Thoracic aorta (tissue), 2 donors: ENCODE results near the gene SEPSECS. TPM values are rescaled to one million over a fixed set of nuclear protein-coding genes. Genes with fewer than 3 reads are reported as not detected.
"Not testable (repeated sequence)": the region's sequence is repeated elsewhere in the genome, so short reads cannot be mapped to it uniquely, and the experiment has no call there.

Source experiments
- ATAC-seq: fragments of 150-250 bp; one replicate; pipeline ENCODE4 v1.8.0; 2017; ENCODE audit warnings: low read depth; ENCODE audit not compliant: insufficient number of reproducible peaks, low FRiP score
- DNase-seq: peaks from one replicate; pipeline ENCODE4 v3.0.0-alpha.2; 2020; ENCODE audit warnings: low spot score
- H3K27ac ChIP-seq, 2 donors: fragments of 200-600 bp; sonication (generic); 1 replicate in 1 of 2; 2 replicates in 1 of 2; pipeline ENCODE4 v1.5.1; 2016; ENCODE audit warnings: mild to moderate bottlenecking in 2 of 2, moderate library complexity in 2 of 2
- H3K27me3 ChIP-seq: fragments of 200-600 bp; sonication (generic); replicated peaks from 2 replicates; pipeline ENCODE4 v1.6.0; 2016; ENCODE audit warnings: mild to moderate bottlenecking; ENCODE audit not compliant: insufficient read depth
- H3K36me3 ChIP-seq: fragments of 200-600 bp; sonication (generic); one replicate; pipeline ENCODE4 v1.5.1; 2016
- H3K4me1 ChIP-seq, 2 donors: fragments of 200-600 bp; sonication (generic); 1 replicate in 1 of 2; 2 replicates in 1 of 2; pipeline versions ENCODE4 v1.5.1 to v1.6.0; 2016; ENCODE audit warnings: low read depth in 2 of 2, mild to moderate bottlenecking in 1 of 2; ENCODE audit not compliant: control insufficient read depth in 1 of 2
- H3K4me3 ChIP-seq: fragments of 200-600 bp; sonication (generic); 2 replicates; pipeline ENCODE4 v1.5.1; 2016; ENCODE audit warnings: mild to moderate bottlenecking
- H3K9me3 ChIP-seq: fragments of 200-600 bp; sonication (generic); 2 replicates; pipeline ENCODE4 v1.5.1; 2016
- CTCF ChIP-seq: fragments of 200-600 bp; sonication (generic); IDR thresholded peaks from one replicate; pipeline ENCODE4 v1.5.1; 2019; ENCODE audit warnings: antibody characterized with exemption
- total RNA-seq, 2 donors: library from RNA; depleted of rRNA; stranded (reverse); fragments of >200 nt; gene quantifications; one replicate each; pipeline versions ENCODE4 v1.1.0 to v1.2.3, GENCODE V29; 2016

The SEPSECS gene
- total RNA-seq, 2 donors from 2014 or later: 3.4 to 5.9 TPM

GRCh38 chr4:25090516-25090915, 69.7 kb downstream of the SEPSECS start:
- no peak for DNase-seq
- no peak for ATAC-seq
- Histone ChIP-seq H3K36me3 (no peaks in the 10 kb centered on the region), H3K9me3 (no peaks in the 10 kb centered on the region), H3K27me3 (no peaks in the 10 kb centered on the region), H3K4me1 (peaks cover 0 to 9% of the 10 kb centered on the region in 2 donors), H3K4me3 (no peak overlapping the region), H3K27ac (no peak overlapping the region)
- TF ChIP-seq CTCF: no peak

GRCh38 chr4:25089051-25089763, 71.0 kb downstream of the SEPSECS start:
- no peak for ATAC-seq
- no peaks in the 10 kb centered on the region for H3K36me3 ChIP-seq
- H3K9me3 ChIP-seq: no peaks in the 10 kb centered on the region
- peak overlapping the region; percentile 65 for H3K4me3 ChIP-seq
- TF ChIP-seq CTCF: no peak
- H3K27me3 ChIP-seq: no peaks in the 10 kb centered on the region
- H3K4me1 ChIP-seq: peaks cover 0 to 9% of the 10 kb centered on the region in 2 donors
- H3K27ac ChIP-seq: no peak overlapping the region
- no peak for DNase-seq

DNA sequence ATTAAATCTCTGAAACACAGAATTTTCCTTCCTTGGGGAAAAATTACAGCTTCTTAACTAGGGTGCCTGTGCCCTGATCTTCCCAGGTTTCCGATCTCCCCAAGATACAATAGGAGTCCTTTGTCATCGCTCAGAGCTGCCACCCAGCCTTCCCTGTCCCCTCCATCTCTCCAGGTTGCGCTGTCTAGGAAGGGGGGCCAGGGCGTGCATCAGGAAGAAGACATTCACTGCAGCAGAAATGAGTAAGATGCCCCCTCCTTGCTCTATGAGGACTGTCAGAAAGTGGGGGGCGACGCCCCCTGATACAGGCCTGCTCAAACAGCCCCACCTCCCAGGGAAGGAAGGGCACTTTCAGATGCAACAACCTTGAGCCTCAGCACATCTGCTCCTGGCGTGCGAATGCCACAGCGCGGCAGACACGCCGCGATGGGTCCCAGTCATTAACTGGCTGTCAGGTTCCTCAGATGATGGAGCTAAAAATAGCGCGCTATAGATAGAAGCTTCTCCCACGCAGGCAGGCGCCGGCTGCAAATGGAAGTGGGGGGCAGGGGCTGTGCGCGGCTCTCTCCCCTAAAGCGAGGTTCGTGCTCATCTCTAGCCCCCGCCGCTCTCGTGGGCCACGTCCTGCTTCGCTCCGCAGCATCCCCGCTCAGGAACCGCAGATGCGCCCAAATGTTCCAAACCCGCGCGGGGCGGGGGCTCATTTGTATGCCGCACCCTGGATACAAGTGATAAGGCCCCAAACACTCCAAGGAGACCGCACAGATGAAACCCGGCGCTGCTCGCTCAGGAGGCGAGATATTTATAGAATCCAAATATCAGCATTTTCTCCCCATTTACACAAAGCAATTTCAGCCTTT, 71.9 kb downstream of the SEPSECS start:
- ATAC-seq (no peak), DNase-seq (no peak)
- peaks cover 0 to 9% of the 10 kb centered on the region in 2 donors for H3K4me1 ChIP-seq
- no peaks in the 10 kb centered on the region for H3K27me3 ChIP-seq
- no peaks in the 10 kb centered on the region for H3K9me3 ChIP-seq
- H3K27ac ChIP-seq: no peak overlapping the region
- TF ChIP-seq CTCF: no peak
- peak overlapping the region; percentile 65 for H3K4me3 ChIP-seq
- H3K36me3 ChIP-seq: no peaks in the 10 kb centered on the region

DNA sequence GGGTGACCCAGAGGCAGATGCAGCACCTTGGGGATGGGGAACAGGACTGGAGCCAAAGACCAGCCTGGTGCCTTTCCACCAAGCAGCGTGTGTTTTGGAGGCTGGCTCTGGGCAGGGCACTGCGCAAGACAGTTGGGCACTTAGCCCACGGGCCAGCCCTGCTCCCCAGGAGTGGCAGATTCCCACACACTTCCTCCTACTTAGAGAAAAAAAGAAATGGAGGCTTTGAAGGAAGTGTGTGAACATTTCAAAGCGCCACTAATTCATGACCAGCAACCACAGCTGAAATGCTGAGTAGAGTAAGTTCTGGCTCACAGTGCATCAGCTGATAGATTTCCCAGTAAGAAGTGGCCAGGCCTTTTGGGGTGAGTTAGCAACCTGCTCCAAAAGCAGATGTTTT, 74.6 kb downstream of the SEPSECS start:
- Histone ChIP-seq H3K4me3 (no peak overlapping the region), H3K9me3 (no peaks in the 10 kb centered on the region), H3K4me1 (peaks cover 0 to 9% of the 10 kb centered on the region in 2 donors), H3K27me3 (no peaks in the 10 kb centered on the region), H3K36me3 (no peaks in the 10 kb centered on the region), H3K27ac (no peak overlapping the region)
- DNase-seq (no peak), ATAC-seq (no peak)
- no peak for TF ChIP-seq CTCF

- not testable (repeated sequence) for H3K27ac ChIP-seq, ATAC-seq, H3K27me3 ChIP-seq, H3K4me1 ChIP-seq, H3K9me3 ChIP-seq, DNase-seq, H3K4me3 ChIP-seq, H3K36me3 ChIP-seq
Measured at GRCh38 chr4:25083441-25083840, 76.8 kb downstream of the SEPSECS start.
